HPDE6-E6E7 (cell line): ENCODE data around the gene TMEM185A.
"Not testable (repeated sequence)": the region's sequence is repeated elsewhere in the genome, so short reads cannot be mapped to it uniquely, and the experiment has no call there.

Experiments
- DNase-seq: peaks from one replicate; pipeline ENCODE4 v3.0.0; 2011; ENCODE audit warnings: missing footprints; ENCODE audit errors: extremely low spot score

Gene TMEM185A

DNA sequence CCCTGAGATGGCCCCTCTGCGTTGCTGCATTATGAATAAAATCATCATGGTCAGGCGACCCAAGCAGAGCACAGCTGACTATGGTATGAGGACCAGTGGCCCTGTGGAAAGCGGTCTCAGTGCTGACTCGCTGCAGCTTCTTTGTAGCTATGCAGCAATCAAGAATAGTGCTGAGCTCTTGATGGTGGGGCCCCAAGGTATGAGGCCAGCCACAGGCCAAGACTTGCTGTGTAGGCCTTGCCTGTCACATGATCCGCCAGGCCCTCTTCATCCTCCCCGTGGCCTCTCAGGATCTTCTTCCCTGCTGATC, 79.7 kb downstream of the TMEM185A start:
- not testable (repeated sequence) for DNase-seq

DNA sequence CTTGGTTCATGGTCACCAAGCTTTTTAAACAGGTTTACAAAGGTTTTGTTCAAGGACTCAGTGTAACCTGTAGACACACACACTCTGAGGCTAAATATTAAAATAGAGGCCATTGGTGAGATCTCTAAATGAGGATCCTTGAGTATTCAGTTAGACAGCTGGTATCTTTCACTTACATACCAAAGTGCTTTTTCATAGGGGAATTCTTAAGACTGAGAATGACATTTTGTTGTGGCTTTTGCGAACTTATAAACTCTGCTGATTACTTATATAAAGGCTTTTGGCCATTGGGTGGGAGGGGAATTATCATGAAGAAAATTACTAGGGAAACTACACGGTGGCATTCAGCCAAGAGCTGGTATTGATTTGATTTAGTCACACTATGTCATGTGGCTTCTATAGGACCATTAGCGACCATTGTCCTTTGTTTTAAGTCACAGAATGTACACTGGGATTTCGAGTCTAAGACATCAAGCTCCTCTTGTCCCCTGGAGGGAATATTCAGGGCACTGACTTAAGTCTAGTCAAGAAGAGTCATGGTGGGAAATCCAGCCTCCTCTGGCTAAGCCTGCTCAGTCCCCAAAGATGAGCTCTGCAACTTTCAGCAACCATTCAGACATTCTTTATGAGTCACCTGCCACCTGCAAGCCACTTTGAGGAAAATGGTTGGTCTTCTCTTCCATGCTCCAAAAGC, 80.2 kb downstream of the TMEM185A start:
- DNase-seq, result not testable (repeated sequence)

DNA sequence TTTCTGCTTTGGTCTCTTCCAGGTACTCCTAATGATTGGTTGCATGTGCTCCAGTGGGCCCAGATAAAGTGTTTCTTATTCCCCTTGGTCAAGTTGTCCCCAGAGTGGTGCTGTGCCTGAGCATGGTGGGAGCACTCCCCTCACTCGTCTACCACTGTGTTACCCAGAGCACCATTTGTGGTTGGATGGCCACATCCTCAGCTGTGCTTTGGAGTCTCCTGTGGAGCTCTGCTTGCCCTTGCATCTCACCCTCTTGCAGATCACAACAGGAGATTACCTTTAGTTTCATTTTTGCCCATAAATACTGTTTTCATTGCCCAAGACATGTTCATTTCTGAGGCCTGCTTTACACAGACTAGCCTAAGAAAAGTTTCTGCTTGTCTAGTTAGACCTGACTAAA, 81.1 kb downstream of the TMEM185A start:
- not testable (repeated sequence) for DNase-seq

DNA sequence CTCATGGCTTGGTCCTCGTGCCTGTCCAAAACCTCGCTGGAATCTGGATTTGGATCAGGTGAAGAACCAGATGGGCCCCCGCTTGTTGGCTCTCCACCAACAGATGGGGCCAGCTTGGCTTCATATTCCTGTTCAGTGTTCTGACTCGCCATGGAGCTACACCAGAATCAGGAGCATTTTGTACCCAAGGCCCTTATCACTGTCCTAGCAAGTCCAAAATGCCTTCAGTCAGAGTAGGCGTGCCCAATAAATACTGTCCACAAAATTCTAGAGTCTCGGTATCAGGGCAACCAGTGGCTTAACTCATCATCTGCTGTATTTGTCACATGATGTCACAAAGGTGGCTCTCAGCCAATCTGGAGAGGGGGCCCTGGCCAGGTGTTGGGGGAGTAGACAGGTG, 81.9 kb downstream of the TMEM185A start, which contains the start of gene HSFX3:
HSFX3 (minus strand) TSS at position 224 of the 400 bp plus-strand sequence; CDS start at position 152, 72 bp downstream.
- DNase-seq, result not testable (repeated sequence)

DNA sequence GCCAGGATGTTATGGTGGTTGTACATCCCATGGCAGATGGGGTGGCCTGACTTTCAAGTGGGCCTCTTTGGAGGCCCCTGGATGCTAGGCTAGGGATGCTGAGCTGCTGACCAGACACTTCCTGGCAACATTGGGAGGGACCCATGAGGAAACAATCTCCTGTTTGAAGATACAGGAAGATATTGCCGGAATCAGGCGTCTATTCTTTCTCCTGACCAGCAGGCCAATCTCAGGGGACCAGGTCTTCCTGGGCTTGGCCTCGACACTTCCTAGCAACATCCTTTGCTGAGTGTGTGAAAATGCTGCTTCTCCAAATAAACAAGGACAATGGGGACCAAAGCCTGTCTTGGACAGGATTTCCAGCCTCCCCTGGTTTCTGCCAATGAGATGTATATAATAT, 83.8 kb downstream of the TMEM185A start:
- DNase-seq, result not testable (repeated sequence)

DNA sequence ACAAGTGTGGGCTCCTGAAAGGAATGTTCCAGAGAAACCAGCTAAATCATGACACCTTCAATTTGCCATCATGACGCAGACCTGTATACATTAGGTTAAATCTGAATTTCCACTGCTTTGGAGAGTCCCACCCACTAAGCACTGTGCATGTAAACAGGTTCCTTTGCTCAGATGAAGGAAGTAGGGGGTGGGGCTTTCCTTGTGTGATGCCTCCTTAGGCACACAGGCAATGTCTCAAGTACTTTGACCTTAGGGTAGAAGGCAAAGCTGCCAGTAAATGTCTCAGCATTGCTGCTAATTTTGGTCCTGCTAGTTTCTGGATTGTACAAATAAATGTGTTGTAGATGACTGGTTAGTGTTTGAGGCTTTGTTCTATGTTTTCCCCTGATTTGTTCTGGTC, 84.6 kb downstream of the TMEM185A start:
- DNase-seq, result not testable (repeated sequence)
